ENCODE measurements around the gene FNDC3B. TPM values are rescaled to one million over a fixed set of nuclear protein-coding genes. Genes with fewer than 3 reads are reported as not detected.

Gene FNDC3B
- total and polyA plus RNA-seq, 9 of the 15 experiments (the other 6 are each of a cell fraction or from before 2014, with no cell fraction given): 7.0 to 35.8 (median 16.2) TPM

DNA sequence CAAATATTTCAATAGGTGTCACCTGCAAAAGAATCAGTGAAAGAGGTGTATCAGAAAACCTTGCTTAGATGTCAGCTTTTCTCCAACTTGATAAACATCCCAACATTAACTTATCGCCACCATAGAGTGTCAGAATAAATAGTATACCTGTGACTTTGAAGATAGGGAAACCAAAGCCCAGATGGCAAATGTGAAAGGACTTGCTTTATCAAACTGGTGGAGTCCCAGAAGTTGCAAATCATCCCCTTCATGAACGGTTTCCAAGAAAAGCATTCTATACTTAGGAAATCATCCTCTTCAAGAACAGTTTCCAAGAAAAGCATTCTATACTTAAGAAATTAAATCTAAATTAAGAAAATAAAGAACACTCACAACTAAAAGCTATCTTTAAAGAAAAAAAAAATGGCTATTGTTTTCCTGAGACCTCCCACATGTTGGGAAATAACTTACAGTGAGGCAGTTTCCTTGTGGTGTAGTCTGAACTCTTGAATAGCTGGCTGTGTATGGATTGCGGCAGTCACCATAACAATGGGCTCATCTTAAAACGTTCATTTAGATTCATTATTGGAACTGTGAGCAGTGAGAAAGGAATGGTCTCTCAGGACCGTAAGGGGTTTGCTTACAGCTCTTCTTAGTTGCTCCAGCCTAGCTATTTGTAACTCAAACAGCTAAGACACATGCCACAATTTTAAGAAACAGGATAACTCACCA is 352.4 kb downstream of the FNDC3B start (continued):
- TF ChIP-seq CREB3L1 (IDR thresholded peaks at IDR 0.05; ENCODE audit: borderline replicate concordance, low read depth) (no peak), NCOA1 (IDR thresholded peaks at IDR 0.05; ENCODE audit: low read depth) (peak; percentile 61; the same call in 1 of the 2 replicates), ZNF583 (CRISPR knock-in tag; IDR thresholded peaks at IDR 0.05) (no peak), POLR2AphosphoS5 (IDR thresholded peaks at IDR 0.05; ENCODE audit: control insufficient read depth, insufficient read depth, low read depth, low read length) (peak; percentile 62; the same call in 1 of the 2 replicates), C11orf30 (IDR thresholded peaks at IDR 0.05; ENCODE audit: low read depth) (peak; percentile 62), TCF7 (IDR thresholded peaks at IDR 0.05; ENCODE audit: borderline replicate concordance) (no peak), SUPT5H (IDR thresholded peaks at IDR 0.05) (no peak), MAFF (IDR thresholded peaks at IDR 0.05; ENCODE audit: low read length) (peak; percentile 10; the same call in 1 of the 2 replicates), MAFG (tag; conservative IDR thresholded peaks at IDR 0.05) (0 out of 2 replicates have a peak, but pooled peaks have one; percentile 21), HDAC1 (IDR thresholded peaks at IDR 0.05) (peak in 1 of 2 experiments; percentile 77; a peak in 2 of 4 replicates), CCNT2 (IDR thresholded peaks at IDR 0.05; ENCODE audit: borderline replicate concordance, extremely low read depth, insufficient read length, low read depth, low read length) (peak; percentile 42), ZEB2 (IDR thresholded peaks at IDR 0.05) (peak; percentile 68; the same call in 1 of the 2 replicates), TRIM24 (IDR thresholded peaks at IDR 0.05) (peak in 1 of 2 experiments; percentile 48; a peak in 1 of 4 replicates), DPF2 (IDR thresholded peaks at IDR 0.05) (peak; percentile 82), MED1 (CRISPR knock-in tag; IDR thresholded peaks at IDR 0.05; ENCODE audit: borderline replicate concordance) (no peak), CEBPG (CRISPR knock-in tag; IDR thresholded peaks at IDR 0.05) (no peak), CEBPG (tag; conservative IDR thresholded peaks at IDR 0.05 in 1 of 2, IDR thresholded peaks at IDR 0.05 in 1 of 2) (peak in 1 of 2 experiments; percentile 35; a peak in 1 of 4 replicates), CREB3 (tag; conservative IDR thresholded peaks at IDR 0.05; ENCODE audit: low read depth) (no peak), RBM34 (IDR thresholded peaks at IDR 0.05; ENCODE audit: borderline replicate concordance, insufficient read depth, low read length) (no peak), SFPQ (IDR thresholded peaks at IDR 0.05; ENCODE audit: low read depth, low read length) (no peak), NCOR1 (IDR thresholded peaks at IDR 0.05) (peak; percentile 89), LEF1 (IDR thresholded peaks at IDR 0.05) (peak; percentile 58; the same call in 1 of the 2 replicates), ZSCAN32 (CRISPR knock-in tag; IDR thresholded peaks at IDR 0.05) (no peak), POLR2AphosphoS2 (IDR thresholded peaks at IDR 0.05; ENCODE audit: low read length) (no peak)
